DOHH2 (cell line): Measurements from ENCODE around the gene ADRA2A.

Source experiments
- H3F3A ChIP-seq: fragments of 200-600 bp; sonication (generic), shearing (Covaris generic); 2 replicates; pipeline ENCODE4 v1.6.0; 2016; ENCODE audit warnings: antibody characterized with exemption, mild to moderate bottlenecking; ENCODE audit not compliant: control insufficient read depth, insufficient read depth
- H3K27ac ChIP-seq: fragments of 200-600 bp; sonication (generic); 2 replicates; pipeline ENCODE4 v1.5.1; 2014; ENCODE audit warnings: low read depth, mild to moderate bottlenecking, low read length, moderate library complexity
- H3K27me3 ChIP-seq: fragments of 200-600 bp; sonication (generic); 2 replicates; pipeline ENCODE4 v1.6.1; 2014; ENCODE audit warnings: mild to moderate bottlenecking, low read length, mixed read lengths; ENCODE audit not compliant: control insufficient read depth
- H3K36me3 ChIP-seq: fragments of 200-600 bp; sonication (generic); 2 replicates; pipeline ENCODE4 v1.6.1; 2014; ENCODE audit warnings: mild to moderate bottlenecking, low read length, moderate library complexity, mixed read lengths; ENCODE audit not compliant: control insufficient read depth
- H3K4me1 ChIP-seq: fragments of 200-600 bp; sonication (generic); 2 replicates; pipeline ENCODE4 v1.6.1; 2014; ENCODE audit warnings: mild to moderate bottlenecking, low read length, mixed read lengths; ENCODE audit not compliant: control insufficient read depth
- H3K4me2 ChIP-seq: fragments of 200-600 bp; sonication (generic); 2 replicates; pipeline ENCODE4 v1.6.0; 2014; ENCODE audit warnings: mild to moderate bottlenecking, low read length, moderate library complexity
- H3K4me3 ChIP-seq: fragments of 200-600 bp; sonication (generic); 2 replicates; pipeline ENCODE4 v1.5.1; 2014; ENCODE audit warnings: mild to moderate bottlenecking, low read length, mixed read lengths
- H3K79me2 ChIP-seq: fragments of 200-600 bp; sonication (generic); 2 replicates; pipeline ENCODE4 v1.6.1; 2014; ENCODE audit warnings: mild to moderate bottlenecking, low read length, mixed read lengths; ENCODE audit not compliant: control insufficient read depth
- H3K9me2 ChIP-seq: fragments of 200-600 bp; sonication (generic); replicated peaks from 2 replicates; pipeline ENCODE4 v1.6.1; 2014; ENCODE audit warnings: mild to moderate bottlenecking, low read length, mixed read lengths; ENCODE audit not compliant: control insufficient read depth
- H3K9me3 ChIP-seq: fragments of 200-600 bp; sonication (generic); 2 replicates; pipeline ENCODE4 v1.6.1; 2014; ENCODE audit warnings: antibody characterized with exemption, low read length, mixed read lengths; ENCODE audit not compliant: control insufficient read depth, insufficient read depth
- H4K20me1 ChIP-seq: fragments of 200-600 bp; sonication (generic); 2 replicates; pipeline ENCODE4 v1.6.0; 2014; ENCODE audit warnings: low read depth, mild to moderate bottlenecking, antibody characterized with exemption, low read length, moderate library complexity; ENCODE audit not compliant: control insufficient read depth, insufficient read depth
- CTCF ChIP-seq: fragments of 200-600 bp; sonication (generic); IDR thresholded peaks from one replicate; pipeline ENCODE4 v1.5.1; 2014; ENCODE audit warnings: antibody characterized with exemption, mild to moderate bottlenecking, low read depth, low read length; ENCODE audit not compliant: poor library complexity, severe bottlenecking
- EZH2phosphoT487 ChIP-seq: fragments of 200-600 bp; sonication (generic); IDR thresholded peaks from 2 replicates; pipeline ENCODE4 v1.6.1; 2017; ENCODE audit warnings: borderline replicate concordance, mild to moderate bottlenecking, antibody characterized with exemption, low read length, moderate library complexity, mixed read lengths

Gene ADRA2A

GRCh38 chr10:111106081-111106480 is 29.3 kb downstream of the ADRA2A start:
- H3K4me2 ChIP-seq = no peak overlapping the region
- no peaks in the 10 kb centered on the region for H3K36me3 ChIP-seq
- TF ChIP-seq CTCF (no peak), EZH2phosphoT487 (no peak)
- no peaks in the 10 kb centered on the region for H4K20me1 ChIP-seq
- no peaks in the 10 kb centered on the region for H3K9me2 ChIP-seq
- H3K4me3 ChIP-seq = no peak overlapping the region
- no peaks in the 10 kb centered on the region for H3K79me2 ChIP-seq
- H3K27ac ChIP-seq = no peak overlapping the region
- H3K9me3 ChIP-seq = no peaks in the 10 kb centered on the region
- H3K4me1 ChIP-seq = no peaks in the 10 kb centered on the region
- no peaks in the 10 kb centered on the region for H3K27me3 ChIP-seq
- no peaks in the 10 kb centered on the region for H3F3A ChIP-seq

GRCh38 chr10:111107023-111107422 is 30.2 kb downstream of the ADRA2A start:
- Histone ChIP-seq H3K36me3 (no peaks in the 10 kb centered on the region), H3K27ac (no peak overlapping the region), H3F3A (no peaks in the 10 kb centered on the region), H3K79me2 (no peaks in the 10 kb centered on the region), H4K20me1 (no peaks in the 10 kb centered on the region), H3K9me3 (no peaks in the 10 kb centered on the region), H3K27me3 (peaks cover 4% of the 10 kb centered on the region; the same call in 1 of the 2 replicates), H3K4me1 (no peaks in the 10 kb centered on the region), H3K4me3 (no peak overlapping the region), H3K9me2 (no peaks in the 10 kb centered on the region), H3K4me2 (no peak overlapping the region)
- TF ChIP-seq CTCF (no peak), EZH2phosphoT487 (no peak)

GRCh38 chr10:111107846-111108245 is 31.0 kb downstream of the ADRA2A start:
- Histone ChIP-seq H3K9me3 (no peaks in the 10 kb centered on the region), H3K79me2 (no peaks in the 10 kb centered on the region), H3K36me3 (no peaks in the 10 kb centered on the region), H3K4me3 (no peak overlapping the region), H3K27me3 (peaks cover 4% of the 10 kb centered on the region; the same call in 1 of the 2 replicates), H3K4me2 (no peak overlapping the region), H3K27ac (no peak overlapping the region), H3K4me1 (no peaks in the 10 kb centered on the region), H3F3A (no peaks in the 10 kb centered on the region), H4K20me1 (no peaks in the 10 kb centered on the region), H3K9me2 (no peaks in the 10 kb centered on the region)
- TF ChIP-seq EZH2phosphoT487 = no peak
- no peak for TF ChIP-seq CTCF
